COLO829 (cell line): ENCODE measurements around the gene GDPD4.
"Not testable (repeated sequence)": the region's sequence is repeated elsewhere in the genome, so short reads cannot be mapped to it uniquely, and the experiment has no call there.

ENCODE experiments used
- DNase-seq: peaks from one replicate; pipeline ENCODE4 v3.0.0; 2012; ENCODE audit warnings: low spot score

The GDPD4 gene

GRCh38 chr11:77301510-77301909 is at the start of gene GDPD4:
GDPD4 (minus strand) TSS chr11:77301686; CDS start chr11:77285137, 16,549 bp downstream.
- no peak for DNase-seq

DNA sequence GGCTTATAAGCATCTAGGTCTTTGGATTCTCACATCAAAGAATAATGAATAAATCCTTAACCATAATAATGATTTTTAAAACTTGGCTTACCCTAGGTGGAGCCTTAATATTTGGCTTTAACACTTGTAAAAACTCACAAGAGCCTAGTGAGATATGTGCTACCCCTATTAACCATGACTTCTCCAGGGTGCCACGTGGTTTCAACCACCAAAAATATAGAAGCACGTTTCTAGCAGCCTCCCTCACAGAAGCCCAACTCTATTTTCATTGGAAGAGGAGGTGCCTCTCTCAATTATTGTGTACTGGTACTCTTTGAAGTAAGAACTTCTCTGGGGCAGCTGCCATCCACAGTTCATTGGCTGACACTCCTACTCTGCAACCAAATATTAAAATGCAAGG is 46.5 kb upstream of the GDPD4 start:
- no peak for DNase-seq

DNA sequence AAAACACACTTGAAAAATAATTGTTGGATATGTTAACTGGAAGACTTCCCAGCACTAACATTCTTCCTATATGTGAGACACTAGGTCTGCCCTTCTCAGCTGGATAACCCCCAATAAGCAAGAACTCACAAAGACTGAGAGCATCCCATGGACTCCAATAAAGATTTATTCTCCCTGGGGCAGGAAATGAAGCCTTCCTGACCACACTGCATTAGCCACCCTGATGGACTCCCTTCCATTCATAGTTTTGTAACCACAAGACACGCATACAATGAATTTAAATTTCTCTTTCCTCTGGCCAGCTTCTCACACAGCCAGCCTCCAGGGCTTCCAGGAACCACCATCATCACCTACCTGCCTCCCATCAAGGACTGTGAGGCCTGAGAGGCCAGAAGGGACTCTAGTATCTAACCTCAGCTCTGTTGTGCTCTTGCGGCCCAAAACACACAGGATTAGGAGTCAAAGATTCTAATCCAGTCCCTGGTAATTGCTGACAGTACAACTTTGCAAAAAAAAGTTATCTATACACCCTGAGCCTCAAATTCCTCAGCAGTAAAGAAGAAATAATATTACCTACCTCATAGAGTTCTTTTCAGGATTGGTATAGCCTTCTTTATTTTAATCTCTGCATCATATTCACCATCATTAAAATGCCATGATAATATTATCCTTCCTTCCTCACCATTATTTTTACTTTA is 45.6 kb upstream of the GDPD4 start:
- peak; percentile 20 for DNase-seq

DNA sequence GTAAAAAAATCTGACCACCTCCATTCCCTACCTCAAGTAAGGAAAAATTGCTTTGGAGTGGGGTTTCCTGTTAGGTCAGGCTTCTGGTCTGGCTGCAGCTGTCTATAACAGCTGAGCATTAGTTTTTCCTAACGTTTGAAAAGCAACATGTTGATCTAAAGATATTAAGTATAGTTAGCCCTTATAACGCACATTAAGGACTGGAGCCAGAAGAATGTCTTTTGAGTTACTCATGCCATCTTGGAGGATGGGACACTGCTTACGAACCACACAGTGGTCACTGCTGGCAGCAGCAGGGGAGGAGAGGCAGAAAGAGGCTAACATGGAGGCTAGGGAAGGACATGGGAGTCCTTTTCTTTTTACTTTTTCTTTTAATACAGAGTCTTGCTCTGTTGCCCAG is 44.1 kb upstream of the GDPD4 start:
- DNase-seq, result no peak

- DNase-seq, result no peak
These were observed 39.0 kb upstream of the GDPD4 start for GRCh38 chr11:77340501-77340900.

GRCh38 chr11:77332259-77332658 is 30.8 kb upstream of the GDPD4 start:
- no peak for DNase-seq

- DNase-seq, result no peak
These were observed 23.7 kb upstream of the GDPD4 start for GRCh38 chr11:77325159-77325558.

DNA sequence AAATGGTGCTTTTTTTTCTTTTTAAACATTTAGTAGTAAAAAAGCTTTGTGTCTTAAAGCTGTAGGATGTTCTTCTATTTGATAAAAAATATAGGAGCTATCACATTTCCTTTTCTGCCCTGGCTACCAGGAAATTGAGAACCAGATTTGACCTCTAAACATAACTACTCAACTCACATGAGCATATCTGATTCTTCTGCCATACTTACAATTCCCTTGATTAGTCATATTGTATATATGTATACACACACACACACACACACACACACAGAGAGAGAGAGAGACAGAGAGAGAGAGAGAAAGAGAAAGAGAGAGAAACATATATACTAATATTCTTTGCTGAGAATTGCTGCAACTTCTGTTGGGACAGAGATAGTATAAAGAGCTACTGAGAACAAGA is 23.0 kb upstream of the GDPD4 start:
- no peak for DNase-seq

DNA sequence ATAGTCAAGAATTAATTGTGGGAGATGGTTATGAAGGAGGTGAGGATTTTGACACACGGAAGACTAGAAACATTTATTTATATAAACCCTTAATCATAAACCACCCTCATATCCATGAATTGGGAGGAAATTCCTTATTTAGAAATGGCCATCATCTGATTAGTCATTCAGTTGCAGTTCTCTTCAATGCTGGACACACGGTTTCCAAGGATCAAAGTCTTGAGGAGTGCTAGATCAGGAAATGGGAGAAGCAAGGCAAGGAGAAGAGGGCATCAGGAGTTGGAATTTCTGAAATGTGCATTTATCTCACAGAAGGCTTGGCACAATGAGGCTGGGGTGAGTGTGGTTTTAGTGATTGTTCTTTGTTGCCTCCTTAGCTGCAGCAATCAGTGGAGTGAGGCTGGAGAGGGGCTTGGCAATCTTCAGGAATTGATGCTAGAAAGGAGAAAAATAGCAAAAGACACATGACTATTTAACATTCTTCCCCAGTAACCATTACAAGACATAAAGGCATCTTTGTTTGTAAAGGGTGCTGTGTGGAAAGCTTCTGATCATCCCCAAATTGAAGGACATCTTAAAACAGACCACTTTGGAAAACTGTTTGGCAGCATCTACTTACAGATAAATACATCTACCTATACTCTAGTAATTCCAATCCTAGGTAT is 21.6 kb upstream of the GDPD4 start:
- DNase-seq, result peak; percentile 55

- DNase-seq, result no peak
These were observed 21.0 kb upstream of the GDPD4 start for GRCh38 chr11:77322506-77322905.

DNA sequence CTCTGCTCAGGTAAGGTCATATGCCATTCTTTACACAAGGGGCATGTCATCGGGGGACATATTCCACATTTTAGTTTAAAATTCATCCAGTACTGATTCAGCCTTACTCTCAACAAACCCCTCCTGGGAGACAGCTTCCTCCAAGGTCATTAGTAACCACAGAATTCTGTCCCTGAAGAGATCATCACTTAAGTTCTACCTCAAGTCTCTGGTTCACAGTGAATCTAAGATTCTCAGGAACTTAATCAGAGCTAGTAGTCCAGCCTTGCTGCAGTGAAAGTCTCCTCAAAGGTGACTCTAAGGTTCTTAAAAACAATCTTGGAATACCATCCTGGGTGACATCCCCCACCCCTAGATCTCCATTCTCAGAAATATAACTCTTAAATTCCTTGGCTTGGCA is 18.9 kb upstream of the GDPD4 start:
- no peak for DNase-seq

DNA sequence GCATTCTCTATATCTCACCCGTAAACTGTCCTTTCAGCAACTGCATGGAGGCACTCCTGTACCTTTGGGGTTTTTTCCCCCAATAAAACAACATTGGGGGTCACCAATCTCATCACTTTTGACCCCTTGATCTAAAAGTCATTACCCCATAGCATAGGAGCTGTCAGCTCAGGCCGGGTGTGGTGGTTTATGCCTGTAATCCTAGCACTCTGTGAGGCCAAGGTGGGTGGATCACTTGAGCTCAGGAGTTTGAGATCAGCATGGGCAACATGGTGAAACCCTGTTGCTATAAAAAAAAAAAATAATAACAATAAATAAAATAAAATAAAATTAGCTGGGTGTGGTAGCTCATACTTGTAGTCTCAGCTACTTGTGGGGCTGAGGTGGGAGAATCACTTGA is 17.1 kb upstream of the GDPD4 start:
- no peak for DNase-seq

- DNase-seq, result no peak
These were observed 15.4 kb upstream of the GDPD4 start for GRCh38 chr11:77316733-77317342.

DNA sequence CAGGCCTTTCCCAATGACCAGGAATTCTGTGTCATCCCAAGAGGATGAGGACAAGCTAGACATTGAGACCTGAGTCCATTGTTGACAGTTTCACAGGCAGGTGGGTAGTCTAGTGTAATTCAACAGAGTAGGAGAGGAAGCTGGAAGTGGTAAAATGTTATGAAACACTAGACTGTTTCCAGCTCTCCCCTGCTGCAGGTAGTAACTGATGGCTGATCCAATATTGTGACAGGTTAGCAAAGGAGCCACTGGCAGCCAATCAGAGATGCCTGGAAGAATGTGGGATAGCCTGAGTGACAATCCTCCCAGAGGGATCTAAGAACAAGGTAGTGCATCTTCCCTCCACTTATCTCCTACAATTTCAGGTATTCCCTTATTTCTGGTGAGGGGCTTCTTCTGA is 10.6 kb upstream of the GDPD4 start:
- DNase-seq, result no peak

- no peak for DNase-seq
These were observed 10.2 kb upstream of the GDPD4 start for GRCh38 chr11:77311701-77312100.

- no peak for DNase-seq
These were observed 9.2 kb upstream of the GDPD4 start for GRCh38 chr11:77310721-77311120.

DNA sequence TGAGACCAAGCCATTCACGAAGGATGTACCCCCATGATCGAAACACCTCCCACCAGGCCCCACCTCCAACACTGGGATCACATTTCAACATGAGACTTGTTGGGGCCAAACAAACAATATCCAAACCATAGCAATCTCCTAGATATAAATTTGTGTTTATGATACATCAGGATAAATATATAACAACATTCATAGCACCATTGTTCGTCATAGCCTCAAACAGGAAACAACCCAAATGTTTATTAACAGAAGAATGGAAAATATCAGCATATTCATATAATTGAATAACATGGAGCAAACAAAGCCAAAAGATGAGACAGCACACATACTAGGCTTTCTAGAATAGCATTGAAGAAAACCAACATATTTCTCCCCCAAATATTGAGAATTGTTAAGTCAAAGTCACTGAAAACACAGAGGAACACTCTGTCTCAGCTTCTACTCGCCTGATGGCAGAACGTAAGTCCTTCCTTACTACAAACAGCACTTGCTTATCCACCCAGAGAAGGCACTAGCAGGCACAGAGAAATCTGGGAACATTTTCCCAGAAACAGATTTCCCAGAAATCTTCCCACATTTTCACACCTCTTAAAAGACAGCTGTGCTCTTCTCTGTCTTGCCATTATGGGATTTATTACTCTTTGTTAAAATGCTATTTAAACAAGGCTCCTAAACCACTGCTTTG is 8.1 kb upstream of the GDPD4 start:
- DNase-seq, result no peak

DNA sequence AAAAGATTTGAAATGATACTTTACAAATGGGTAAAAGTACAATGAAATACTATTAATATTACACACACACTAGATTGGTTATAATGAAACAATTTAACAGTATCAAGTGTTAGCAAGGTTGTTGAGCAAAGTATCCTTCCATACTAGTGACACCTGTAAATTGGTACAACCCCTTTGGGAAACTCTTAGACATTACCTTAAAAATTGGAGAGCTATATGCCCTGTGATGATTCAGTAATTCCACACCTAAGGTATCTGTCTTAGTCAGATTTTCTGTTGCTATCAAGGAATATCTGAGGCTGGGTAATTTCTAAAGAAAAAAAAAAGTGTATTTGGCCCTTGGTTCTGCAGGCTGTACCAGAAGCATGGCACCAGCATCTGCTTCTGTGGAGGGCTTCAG is 7.4 kb upstream of the GDPD4 start:
- DNase-seq, result no peak

- no peak for DNase-seq
These were observed 1.8 kb upstream of the GDPD4 start for GRCh38 chr11:77303328-77303727.

- DNase-seq, result no peak
These were observed 1.3 kb upstream of the GDPD4 start for GRCh38 chr11:77302752-77303151.

GRCh38 chr11:77300695-77301094 is 791 bp downstream of the GDPD4 start:
- DNase-seq, result no peak

DNA sequence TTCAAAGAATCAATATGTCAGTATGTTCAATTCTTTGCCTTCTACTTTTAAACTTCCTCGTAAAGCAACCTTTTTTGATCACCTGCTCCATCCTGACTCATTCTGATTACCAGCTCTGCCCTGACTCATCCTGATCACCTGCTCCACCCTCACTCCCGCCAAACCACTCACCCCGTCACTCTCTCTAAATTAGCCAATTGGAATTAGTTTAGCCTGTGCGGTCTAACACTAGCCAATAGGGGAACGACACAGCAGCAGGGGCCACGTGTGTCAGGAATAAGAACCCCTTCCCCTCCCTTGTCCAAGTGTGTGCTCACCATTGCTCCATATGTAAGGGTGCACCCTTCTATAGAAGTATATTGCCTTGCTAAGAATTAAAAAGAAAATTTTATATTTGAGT is 1.5 kb downstream of the GDPD4 start:
- not testable (repeated sequence) for DNase-seq

DNA sequence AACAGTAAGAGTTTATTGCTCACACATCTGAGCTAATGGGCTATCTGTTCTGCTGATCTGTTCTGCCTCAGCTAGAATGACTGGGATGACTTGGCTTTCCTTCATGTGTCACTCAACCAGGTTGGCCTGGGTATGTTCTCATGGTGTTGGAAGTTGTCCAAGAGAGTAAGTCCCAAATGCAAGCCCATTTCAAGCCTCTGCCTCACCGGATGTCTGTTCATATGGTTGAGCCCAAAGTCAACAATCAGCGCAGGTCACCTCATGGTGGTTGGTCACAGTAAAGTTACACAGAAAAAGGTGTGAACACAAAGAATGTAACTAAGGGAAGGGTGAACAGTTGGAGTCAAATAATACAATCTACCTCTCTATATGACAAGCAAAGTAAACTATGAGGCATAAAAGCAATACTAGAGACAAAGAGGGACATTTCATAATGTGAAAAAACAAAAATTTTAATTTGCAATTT is 1.9 kb downstream of the GDPD4 start:
- DNase-seq, result no peak
